Nephron (organoid): ENCODE results near the gene ZNF407.
A peak's percentile ranks its signal among the peaks of the same experiment; 100 is the strongest.

Experiments
- H3K27ac Mint-ChIP-seq, 3 experiments: 2 replicates each; pipeline ENCODE4 v1.8.0; 2020; ENCODE audit warnings: mixed read lengths in 3 of 3, mild to moderate bottlenecking in 2 of 3, moderate library complexity in 1 of 3
- H3K27me3 Mint-ChIP-seq: 2 replicates; pipeline ENCODE4 v1.8.0; 2021; ENCODE audit warnings: low read depth, mild to moderate bottlenecking, moderate library complexity, mixed read lengths
- H3K36me3 Mint-ChIP-seq: 2 replicates; pipeline ENCODE4 v1.8.0; 2020; ENCODE audit warnings: low read depth, mixed read lengths
- H3K4me1 Mint-ChIP-seq: 2 replicates; pipeline ENCODE4 v1.8.0; 2020; ENCODE audit warnings: mixed read lengths
- H3K4me3 Mint-ChIP-seq, 3 experiments: 2 replicates each; pipeline ENCODE4 v1.8.0; 2020; ENCODE audit warnings: mild to moderate bottlenecking in 3 of 3, mixed read lengths in 3 of 3, moderate library complexity in 2 of 3
- H3K9me3 Mint-ChIP-seq: 2 replicates; pipeline ENCODE4 v1.8.0; 2020; ENCODE audit warnings: mixed read lengths
- CTCF ChIP-seq, 3 experiments: fragments of 200-600 bp; sonication (generic); IDR thresholded peaks; one replicate each; pipeline ENCODE4 v1.5.0; 2021; ENCODE audit warnings: antibody characterized with exemption in 3 of 3; ENCODE audit not compliant: unreplicated experiment in 3 of 3

The ZNF407 gene

GRCh38 chr18:75044791-75045190, 447.1 kb downstream of the ZNF407 start:
- Mint-ChIP-seq H3K9me3 (peaks cover 8% of the 10 kb centered on the region), H3K36me3 (no peaks in the 10 kb centered on the region), H3K4me1 (peaks cover 23% of the 10 kb centered on the region), H3K27me3 (no peaks in the 10 kb centered on the region), H3K4me3 (no peak overlapping the region), H3K27ac (peak overlapping the region in 1 of 3 experiments; percentile 40)
- no peak for TF ChIP-seq CTCF (IDR thresholded peaks at IDR 0.05; ENCODE audit: unreplicated experiment in 3 of 3)

GRCh38 chr18:75045272-75045671, 447.6 kb downstream of the ZNF407 start:
- Mint-ChIP-seq H3K36me3 (no peaks in the 10 kb centered on the region), H3K9me3 (peaks cover 8% of the 10 kb centered on the region), H3K4me1 (peaks cover 23% of the 10 kb centered on the region), H3K27ac (peak overlapping the region in 1 of 3 experiments; percentile 40), H3K27me3 (no peaks in the 10 kb centered on the region), H3K4me3 (no peak overlapping the region)
- TF ChIP-seq CTCF (IDR thresholded peaks at IDR 0.05; ENCODE audit: unreplicated experiment in 3 of 3), result no peak

DNA sequence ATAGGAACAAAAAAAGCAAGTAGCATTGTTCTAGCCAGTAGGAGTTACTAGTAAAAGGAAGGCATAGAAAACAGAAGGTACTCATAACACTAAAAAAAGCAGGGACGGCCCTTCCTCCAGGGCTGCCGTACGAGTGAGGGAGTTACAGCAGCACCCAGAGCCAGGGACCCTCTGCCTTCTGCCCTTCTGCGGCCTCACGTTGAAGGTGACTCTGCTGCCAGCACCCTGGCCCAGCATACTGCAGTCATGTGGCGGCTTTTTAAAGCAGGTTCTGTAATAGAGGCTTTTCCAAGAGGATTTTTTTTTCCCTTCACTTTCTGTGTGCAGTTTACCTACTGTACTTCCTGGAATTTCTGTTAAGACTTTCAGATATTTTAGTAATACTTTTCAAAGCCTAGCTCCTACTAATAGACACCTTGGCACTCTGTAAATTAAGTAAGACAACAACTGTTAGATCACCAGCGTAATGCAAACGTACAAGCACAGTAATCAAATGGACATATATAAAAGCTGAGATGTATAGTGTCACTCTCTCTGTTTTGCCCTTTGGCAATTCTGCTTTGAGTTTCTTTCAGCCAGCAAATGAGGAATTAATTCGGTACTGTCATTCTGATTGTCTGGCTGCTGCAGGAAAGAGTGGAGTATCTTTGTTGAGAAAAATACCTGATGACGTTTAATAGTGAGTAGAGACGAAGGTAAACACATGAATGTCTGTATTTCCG, 449.7 kb downstream of the ZNF407 start:
- H3K27ac Mint-ChIP-seq, result peak overlapping the region; percentile 8 to 28 (median 20)
- TF ChIP-seq CTCF (IDR thresholded peaks at IDR 0.05; ENCODE audit: unreplicated experiment in 3 of 3), result no peak
- no peaks in the 10 kb centered on the region for H3K27me3 Mint-ChIP-seq
- peaks cover 26% of the 10 kb centered on the region for H3K4me1 Mint-ChIP-seq
- H3K36me3 Mint-ChIP-seq, result no peaks in the 10 kb centered on the region
- H3K9me3 Mint-ChIP-seq, result peaks cover 8% of the 10 kb centered on the region
- H3K4me3 Mint-ChIP-seq, result no peak overlapping the region

GRCh38 chr18:75048776-75049454, 451.2 kb downstream of the ZNF407 start:
- H3K27me3 Mint-ChIP-seq, result no peaks in the 10 kb centered on the region
- no peaks in the 10 kb centered on the region for H3K36me3 Mint-ChIP-seq
- H3K27ac Mint-ChIP-seq, result no peak overlapping the region
- H3K9me3 Mint-ChIP-seq, result no peaks in the 10 kb centered on the region
- no peak for TF ChIP-seq CTCF (IDR thresholded peaks at IDR 0.05; ENCODE audit: unreplicated experiment in 3 of 3)
- H3K4me3 Mint-ChIP-seq, result no peak overlapping the region
- peaks cover 34% of the 10 kb centered on the region for H3K4me1 Mint-ChIP-seq

GRCh38 chr18:75049455-75049789, 451.8 kb downstream of the ZNF407 start:
- H3K36me3 Mint-ChIP-seq, result no peaks in the 10 kb centered on the region
- H3K9me3 Mint-ChIP-seq, result no peaks in the 10 kb centered on the region
- H3K27ac Mint-ChIP-seq, result no peak overlapping the region
- no peaks in the 10 kb centered on the region for H3K27me3 Mint-ChIP-seq
- no peak for TF ChIP-seq CTCF (IDR thresholded peaks at IDR 0.05; ENCODE audit: unreplicated experiment in 3 of 3)
- peaks cover 34% of the 10 kb centered on the region for H3K4me1 Mint-ChIP-seq
- no peak overlapping the region for H3K4me3 Mint-ChIP-seq

DNA sequence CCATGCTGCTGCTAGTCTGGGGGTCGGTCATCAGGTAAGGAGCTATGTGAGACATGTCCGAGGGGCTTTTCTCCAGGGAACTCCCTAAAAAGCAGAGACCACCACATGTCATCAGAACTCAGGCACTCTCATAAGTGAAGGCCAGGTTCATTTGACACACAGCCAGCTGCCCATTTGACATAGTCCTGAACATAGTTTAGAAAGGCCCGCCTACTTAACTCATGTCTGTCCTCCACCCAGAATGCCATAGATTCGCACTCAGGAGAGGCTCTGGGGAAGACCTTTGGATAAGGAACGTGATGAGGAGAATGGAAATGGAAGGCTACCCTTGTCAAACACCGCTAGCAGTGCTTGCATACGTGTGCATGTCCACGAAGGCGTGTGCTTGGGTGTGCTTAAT, 454.1 kb downstream of the ZNF407 start:
- H3K4me3 Mint-ChIP-seq, result no peak overlapping the region
- TF ChIP-seq CTCF (IDR thresholded peaks at IDR 0.05; ENCODE audit: unreplicated experiment in 3 of 3), result no peak
- H3K9me3 Mint-ChIP-seq, result no peaks in the 10 kb centered on the region
- no peaks in the 10 kb centered on the region for H3K27me3 Mint-ChIP-seq
- no peaks in the 10 kb centered on the region for H3K36me3 Mint-ChIP-seq
- no peak overlapping the region for H3K27ac Mint-ChIP-seq
- H3K4me1 Mint-ChIP-seq, result peaks cover 30% of the 10 kb centered on the region
